Left hindlimb (tissue), 1 donor: Measurements from ENCODE around the gene NOS1.
"Not testable (repeated sequence)": the region's sequence is repeated elsewhere in the genome, so short reads cannot be mapped to it uniquely, and the experiment has no call there.

Source experiments
- DNase-seq: peaks from one replicate; pipeline ENCODE4 v3.0.0-alpha.2; 2018

Gene NOS1

DNA sequence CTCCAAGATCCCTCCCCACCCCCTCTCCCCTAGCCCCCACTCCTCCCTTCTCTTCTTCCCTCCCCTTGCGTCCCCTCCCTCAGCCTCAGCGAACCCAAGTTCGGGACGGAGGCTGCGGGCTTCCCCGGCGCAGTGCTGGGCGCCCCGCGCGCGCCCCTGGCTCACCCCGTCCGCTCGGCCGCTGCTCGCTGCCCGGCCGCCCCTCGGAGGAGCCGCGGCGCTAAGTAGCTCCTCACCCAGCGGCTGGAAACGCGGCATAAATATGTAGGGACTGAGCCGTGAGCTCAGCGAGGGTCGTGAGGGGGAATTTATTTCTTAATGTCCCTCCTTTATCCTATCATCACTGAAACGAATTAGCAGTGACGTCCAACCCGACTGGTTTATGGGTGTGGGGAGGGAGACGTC, at the start of gene NOS1:
Gene NOS1 (minus strand): TSS at position 280 of the 405 bp plus-strand sequence. CDS start 30,557 bp downstream, outside the sequence.
- DNase-seq = no peak

DNA sequence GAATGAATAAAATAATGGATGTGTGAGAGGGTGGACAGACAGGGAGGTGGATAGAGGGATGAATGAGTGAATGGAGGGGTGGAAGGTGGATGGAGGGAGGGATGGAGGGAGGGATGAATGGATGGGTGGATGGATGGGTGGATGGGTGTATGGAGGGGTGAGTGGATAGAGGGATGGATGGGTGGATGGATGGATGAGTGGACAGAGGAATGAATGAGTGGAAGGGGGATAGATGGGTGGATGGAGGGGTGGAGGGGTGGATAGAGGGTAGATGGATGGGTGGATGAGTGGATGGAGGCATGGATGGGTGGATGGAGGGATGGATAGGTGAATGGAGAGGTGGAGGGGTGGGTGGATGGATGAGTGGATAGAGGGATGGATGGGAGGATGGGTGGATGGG, 47.9 kb upstream of the NOS1 start:
- no peak for DNase-seq

DNA sequence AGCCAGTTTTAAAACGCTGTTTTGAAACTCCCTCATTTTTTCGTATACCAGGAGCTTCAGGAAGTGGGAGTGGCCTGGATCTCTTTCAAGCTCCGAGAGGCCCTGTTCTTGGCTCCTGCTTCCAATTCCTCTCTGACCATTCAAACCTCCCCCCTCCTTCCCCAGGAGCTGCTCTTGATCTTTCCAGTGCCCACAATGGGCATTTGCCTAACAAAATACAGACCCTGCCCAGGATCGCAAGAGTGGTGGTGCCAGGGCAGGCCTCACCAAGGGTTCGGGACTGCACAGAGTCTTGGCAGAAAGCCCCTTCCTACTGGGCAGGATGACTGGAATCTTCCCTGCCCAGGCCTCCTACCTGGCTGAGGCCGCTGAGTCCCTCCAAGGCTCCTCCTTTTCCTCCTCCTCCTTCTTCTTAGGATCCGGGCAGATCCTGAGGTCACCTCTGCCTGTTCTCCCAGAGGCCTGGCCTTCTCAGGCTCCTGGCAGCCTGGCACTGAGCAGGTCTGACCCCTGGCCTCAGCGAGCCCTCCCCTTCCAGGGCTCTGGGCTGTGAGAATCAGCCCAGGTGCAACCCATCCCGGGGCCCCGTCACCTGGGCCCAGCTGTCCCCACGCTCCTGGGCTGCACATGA, 46.9 kb upstream of the NOS1 start:
- peak; percentile 86 for DNase-seq

DNA sequence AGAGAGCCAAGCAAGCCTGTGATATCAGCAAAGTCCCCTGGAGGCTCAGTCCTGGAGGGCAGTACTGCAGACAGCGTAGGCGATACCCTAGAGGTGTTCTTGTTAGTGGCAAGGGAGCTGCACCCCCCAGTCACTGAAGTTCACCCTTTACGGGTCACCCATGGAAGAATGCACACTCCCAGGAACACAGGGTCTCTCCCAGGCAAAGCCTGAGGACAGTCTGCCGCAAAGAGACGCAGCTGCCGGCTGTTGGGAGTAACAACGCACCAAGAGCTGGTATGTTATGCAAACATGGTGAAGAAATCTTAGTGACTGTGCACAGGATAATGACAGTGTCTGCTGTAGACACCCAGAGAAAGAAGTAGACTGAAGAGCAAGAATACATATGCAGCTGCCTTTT, 43.5 kb upstream of the NOS1 start:
- DNase-seq = no peak

DNA sequence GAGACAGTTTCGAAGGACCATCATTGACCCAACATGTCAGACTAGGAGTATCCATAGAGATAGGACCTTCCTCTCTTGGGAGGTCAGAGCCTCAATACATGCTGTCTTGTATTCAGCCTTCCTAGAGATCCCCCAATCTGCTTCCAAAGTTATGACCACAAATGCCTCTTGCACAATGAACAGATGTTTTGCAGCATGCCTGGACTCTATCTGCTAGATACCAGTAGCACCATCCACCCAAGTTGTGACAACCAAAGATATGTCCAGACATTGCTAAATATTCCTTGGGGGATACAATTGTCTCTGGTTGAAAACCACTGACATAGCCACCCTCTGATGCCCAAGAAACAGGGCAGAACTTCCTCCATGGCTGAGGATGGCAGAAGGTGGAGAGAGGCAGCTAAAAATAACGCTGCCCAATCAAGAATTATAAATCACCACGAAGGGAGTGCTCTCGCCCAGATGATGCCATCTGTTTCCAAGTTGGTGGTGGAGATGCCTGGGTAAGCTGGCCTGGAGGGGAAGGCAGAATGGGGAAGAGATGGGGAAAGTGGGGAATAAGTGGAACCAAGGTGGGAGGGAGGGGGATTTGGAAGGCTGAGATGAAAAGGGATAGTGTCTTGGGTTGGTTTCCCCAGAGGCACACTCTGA, 42.9 kb upstream of the NOS1 start:
- no peak for DNase-seq

GRCh38 chr12:117403586-117404139, 42.2 kb upstream of the NOS1 start:
- no peak for DNase-seq

DNA sequence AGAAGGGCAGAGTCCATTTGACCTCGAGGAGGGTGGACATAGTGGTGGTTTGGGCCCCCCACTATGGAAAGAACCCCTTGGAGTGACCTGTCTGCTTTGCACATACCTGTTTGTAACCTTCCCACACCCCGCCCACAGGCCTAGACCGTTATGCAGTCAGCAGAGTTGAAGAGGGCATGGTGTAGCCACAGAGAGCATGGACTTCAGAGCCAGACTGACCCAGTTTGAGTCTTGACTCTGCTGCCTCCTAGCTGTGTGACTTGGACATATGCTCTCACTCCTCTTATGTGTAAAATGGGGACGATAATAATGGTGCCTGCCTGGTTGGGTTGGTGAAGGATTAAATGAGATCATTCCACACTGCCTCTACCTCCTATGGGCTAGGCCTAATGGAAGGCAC, 40.9 kb upstream of the NOS1 start:
- no peak for DNase-seq

DNA sequence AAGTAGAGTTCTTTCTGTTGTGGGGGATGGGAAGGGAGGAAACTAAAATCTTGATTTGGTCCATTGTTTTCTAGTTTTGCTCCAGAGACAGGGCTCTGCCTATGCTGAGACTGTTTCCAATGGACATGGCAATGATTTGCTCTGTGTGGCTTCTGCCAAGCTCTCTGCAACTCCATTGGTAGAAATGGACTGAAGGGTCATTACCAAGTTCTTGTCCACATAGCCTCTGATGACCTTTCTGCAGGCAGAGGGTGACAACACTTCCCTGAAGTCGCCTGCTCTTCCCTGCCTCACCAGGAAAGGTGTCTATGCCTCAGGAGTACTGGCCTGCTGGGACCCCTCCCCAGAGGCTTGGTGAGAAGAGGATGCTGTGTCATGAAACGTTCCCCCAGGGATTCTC, 39.5 kb upstream of the NOS1 start:
- no peak for DNase-seq

GRCh38 chr12:117398482-117398881, 37.1 kb upstream of the NOS1 start:
- not testable (repeated sequence) for DNase-seq

DNA sequence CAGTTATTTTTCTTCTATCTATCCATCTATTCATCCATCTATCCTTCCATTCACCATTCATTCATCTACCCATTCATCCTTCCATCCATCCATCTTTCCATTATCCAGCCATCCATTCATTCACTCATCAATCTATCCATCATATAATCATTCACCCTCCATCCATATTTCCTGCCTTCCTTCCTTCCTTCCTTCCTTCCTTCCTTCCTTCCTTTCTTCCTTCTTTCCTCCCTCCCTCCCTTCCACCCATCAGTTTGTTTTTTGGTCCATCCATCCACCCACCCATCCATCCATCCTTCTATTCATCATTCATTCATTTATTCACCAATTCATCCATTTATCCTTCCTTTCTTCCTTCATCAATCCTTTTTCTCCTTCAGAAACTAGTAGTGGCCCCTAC, 34.3 kb upstream of the NOS1 start:
- no peak for DNase-seq

DNA sequence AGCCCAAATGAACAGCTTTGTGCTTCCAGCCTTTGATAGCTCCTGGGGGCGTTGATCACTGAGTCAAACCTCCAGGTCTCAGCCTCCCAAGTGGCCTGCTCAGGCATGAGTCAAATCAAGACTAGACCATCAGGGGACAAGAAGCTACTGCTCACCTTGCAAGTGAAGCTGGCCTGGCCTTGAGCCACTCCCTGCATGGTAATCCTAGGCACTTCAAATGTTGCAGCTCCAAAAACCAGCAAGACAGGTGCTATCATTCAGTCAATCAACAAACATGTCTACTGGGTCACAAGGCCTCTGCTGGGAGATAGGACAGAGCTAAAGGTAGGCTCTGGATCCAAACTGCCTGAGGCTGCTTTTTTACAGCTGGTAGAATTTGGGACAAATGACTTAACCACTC, 33.1 kb upstream of the NOS1 start:
- DNase-seq = no peak

DNA sequence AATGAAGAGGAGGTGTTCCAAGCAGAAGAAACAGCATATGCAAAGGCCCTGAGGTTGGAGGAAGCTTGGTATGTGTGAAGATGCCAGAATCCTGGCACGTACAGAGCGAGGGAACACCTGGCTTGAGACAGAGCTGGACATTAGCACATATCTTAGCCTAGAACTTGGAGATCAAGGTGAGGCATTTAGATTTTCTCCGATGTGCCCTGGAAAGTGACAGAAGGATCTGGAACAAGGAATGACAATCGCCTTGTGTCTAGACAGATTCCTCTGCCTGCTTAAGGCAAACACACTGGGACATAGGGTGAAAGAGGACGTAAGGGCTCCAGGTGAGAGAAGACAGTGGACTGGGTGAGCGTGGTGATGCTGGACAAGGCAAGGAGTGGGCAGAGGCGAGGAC, 32.2 kb upstream of the NOS1 start:
- no peak for DNase-seq

DNA sequence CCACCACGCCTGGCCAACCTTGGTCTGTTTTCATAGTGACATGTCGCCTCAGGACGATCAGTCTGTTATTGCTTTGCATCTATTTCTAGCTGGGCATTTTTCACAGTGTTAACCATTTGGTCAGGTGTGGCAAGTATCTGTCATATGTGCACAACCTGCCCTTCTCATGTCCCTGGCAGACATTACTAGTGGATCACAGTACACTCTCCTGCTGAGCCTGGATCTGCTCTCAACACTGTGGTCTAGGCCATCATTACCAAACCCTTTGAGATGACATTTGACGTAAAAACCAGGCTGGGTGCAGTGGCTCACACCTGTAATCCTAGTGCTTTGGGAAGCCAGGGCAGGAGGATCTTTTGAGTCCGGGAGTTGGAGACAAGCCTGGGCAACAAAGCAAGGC, 29.4 kb upstream of the NOS1 start:
- DNase-seq = no peak

DNA sequence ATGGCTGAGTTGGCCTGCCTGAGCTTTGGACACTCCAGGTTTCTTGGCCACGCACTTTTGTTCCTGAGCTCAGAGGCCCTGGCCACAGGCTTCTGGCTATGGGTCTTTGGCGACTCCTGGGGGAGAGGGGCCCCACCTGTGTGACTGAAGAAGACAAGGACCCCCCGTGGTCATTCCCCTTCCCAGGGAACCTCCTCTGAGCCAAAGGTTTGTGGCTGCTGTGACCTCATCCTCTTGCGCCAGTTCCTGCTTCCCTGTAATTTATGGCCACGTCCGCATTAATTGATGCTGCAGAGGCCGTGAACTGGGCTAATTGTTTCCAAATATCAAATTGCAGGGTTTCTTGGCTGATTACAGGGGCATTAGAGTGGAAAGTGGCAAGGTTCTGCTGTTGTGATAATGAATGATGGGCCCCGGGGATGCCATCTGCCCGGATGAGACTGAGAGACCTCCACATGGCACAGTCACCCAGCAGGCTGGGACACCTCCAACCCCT, 27.6 kb upstream of the NOS1 start:
- no peak for DNase-seq

DNA sequence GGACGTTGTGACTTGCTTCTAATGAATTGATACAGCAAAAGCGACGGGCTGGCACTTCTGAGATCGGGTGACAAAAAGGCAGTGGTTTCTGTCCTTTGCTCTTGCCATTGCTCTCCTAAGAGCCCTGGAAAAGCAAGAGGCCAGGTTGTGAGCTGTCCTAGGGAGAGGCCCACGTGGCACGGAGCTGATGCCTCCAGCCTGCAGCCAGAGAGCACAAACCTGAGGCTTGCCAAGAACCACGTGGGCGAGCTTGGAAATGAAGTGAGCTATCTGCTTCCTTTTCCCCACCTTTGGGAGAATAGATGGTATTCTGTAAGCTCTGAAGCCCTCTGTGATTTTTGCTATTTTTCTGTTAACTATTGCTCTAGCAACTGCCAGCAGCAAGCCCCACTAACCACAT, 26.4 kb upstream of the NOS1 start:
- DNase-seq = no peak

GRCh38 chr12:117384735-117385134, 23.3 kb upstream of the NOS1 start:
- DNase-seq = no peak

DNA sequence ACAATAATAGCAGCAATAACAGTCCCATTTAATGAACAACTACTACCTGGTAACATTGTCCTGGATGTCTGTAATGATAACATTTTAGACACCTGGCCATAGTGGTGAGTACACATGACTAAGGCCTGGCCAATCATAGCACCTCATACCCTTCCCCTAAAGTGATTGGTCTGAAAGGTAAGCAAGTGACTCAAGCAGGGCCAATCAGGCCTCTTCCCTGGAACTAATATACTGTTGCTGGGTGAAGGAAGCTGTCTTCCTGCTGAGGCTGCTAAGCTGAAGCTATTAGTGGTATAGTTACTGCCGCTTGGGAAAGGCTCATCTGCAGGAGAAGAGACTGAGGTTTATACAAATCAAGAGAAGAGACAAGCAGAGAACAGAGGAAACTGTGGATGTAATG, 18.7 kb upstream of the NOS1 start:
- no peak for DNase-seq

GRCh38 chr12:117377758-117378157, 16.3 kb upstream of the NOS1 start:
- DNase-seq = no peak

- no peak for DNase-seq
These were observed 9.2 kb upstream of the NOS1 start for GRCh38 chr12:117370588-117370987.

DNA sequence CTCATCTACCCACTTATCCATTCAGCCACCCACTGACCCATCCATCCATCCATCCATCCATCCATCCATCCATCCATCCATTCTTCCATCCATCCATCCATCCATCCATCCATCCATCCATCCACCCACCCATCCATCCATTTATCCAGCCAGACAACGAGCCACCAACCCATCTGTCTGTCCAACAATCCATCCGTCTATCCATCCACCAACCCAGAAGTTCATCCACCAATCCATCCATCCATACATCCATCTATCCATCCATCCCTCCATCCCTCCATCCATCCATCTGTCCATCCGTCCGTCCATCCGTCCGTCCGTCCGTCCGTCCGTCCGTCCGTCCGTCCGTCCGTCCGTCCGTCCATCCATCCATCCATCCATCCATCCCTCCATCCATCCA, 8.6 kb upstream of the NOS1 start:
- DNase-seq = not testable (repeated sequence)

GRCh38 chr12:117367006-117367638, 5.7 kb upstream of the NOS1 start:
- peak; percentile 75 for DNase-seq

DNA sequence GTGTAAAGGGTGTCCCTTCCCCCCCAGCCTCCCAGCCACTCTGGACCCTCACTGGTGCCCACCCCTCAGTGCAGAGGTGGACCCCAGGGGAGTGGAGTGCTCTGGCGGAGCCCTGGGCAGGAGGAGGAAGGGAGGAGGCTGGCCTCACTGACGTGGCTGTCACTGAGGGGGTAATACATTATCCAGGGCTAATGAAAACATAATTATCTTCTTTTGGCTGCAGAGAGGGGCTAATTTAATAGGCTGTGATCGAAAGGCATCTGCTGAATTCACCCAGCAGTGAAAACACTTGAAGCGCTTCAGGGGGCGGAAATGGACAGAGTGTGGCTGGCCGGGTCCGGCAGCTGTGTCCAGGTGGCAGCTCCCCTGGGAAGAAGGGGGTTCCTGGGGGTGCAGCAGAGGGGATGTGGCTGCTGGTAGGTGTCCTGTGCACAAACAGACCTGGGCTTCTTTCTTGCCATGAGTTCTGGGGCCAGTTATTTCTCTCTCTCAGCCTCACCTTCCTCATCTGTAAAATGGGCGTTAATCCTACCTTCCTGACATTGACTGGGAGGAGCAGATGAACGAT, 3.7 kb upstream of the NOS1 start:
- no peak for DNase-seq

DNA sequence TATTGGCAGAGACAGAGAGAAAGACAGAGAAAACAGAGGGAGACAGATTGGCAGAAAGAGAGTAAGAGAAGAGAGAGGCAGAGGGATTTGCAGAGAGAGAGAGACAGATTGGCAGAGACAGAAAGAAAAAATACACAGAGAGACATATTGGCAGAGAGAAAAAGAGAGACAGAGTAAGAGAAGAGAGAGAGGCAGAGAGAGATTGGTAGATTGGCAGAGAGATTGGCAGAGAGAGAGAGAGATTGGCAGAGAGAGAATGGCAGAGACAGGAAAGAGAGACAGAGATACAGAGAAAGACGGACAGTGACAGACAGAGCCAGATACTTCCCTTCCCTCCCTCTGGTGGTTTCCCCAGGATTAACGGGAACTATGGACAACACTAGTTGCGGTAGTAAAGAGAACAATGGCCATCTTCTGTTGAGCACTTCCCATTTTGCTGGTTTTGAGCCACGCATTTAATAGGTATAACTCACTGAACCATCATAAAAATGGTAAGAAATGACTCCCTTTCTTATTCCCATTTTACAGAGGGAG, 2.6 kb upstream of the NOS1 start:
- DNase-seq = no peak
